Tibial nerve (tissue), 3 donors: ENCODE results near the gene TGM4.

Experiments used
- CTCF ChIP-seq, 5 experiments: fragments of 200-600 bp in 3 of 5; fragments of 450-650 bp in 2 of 5; sonication (generic) in 3 of 5; IDR thresholded peaks; one replicate each; pipeline ENCODE4 v1.5.1; 2016 to 2019; ENCODE audit warnings: antibody characterized with exemption in 5 of 5, mild to moderate bottlenecking in 3 of 5, moderate library complexity in 2 of 5
- POLR2A ChIP-seq, 2 donors: fragments of 450-650 bp; IDR thresholded peaks; one replicate each; pipeline ENCODE4 v1.6.1; 2017; ENCODE audit warnings: antibody characterized with exemption in 2 of 2, mild to moderate bottlenecking in 2 of 2, moderate library complexity in 2 of 2

GRCh38 chr3:44903751-44904150 is 29.3 kb downstream of the TGM4 start:
- no peak for TF ChIP-seq CTCF (IDR thresholded peaks at IDR 0.05)
- no peak for TF ChIP-seq POLR2A (IDR thresholded peaks at IDR 0.05)
